Breast epithelium (tissue), 3 donors: ENCODE results near the gene MFSD6L.

ENCODE experiments used
- POLR2A ChIP-seq: fragments of 450-650 bp; IDR thresholded peaks from one replicate; pipeline ENCODE4 v1.6.1; 2016; ENCODE audit warnings: antibody characterized with exemption, mild to moderate bottlenecking, moderate library complexity
- TF ChIP-seq, protein P1 (sequence below), 3 donors: fragments of 450-650 bp; IDR thresholded peaks; one replicate each; pipeline ENCODE4 v1.5.1; 2016 to 2017; ENCODE audit warnings: antibody characterized with exemption in 3 of 3, mild to moderate bottlenecking in 3 of 3, moderate library complexity in 3 of 3

DNA sequence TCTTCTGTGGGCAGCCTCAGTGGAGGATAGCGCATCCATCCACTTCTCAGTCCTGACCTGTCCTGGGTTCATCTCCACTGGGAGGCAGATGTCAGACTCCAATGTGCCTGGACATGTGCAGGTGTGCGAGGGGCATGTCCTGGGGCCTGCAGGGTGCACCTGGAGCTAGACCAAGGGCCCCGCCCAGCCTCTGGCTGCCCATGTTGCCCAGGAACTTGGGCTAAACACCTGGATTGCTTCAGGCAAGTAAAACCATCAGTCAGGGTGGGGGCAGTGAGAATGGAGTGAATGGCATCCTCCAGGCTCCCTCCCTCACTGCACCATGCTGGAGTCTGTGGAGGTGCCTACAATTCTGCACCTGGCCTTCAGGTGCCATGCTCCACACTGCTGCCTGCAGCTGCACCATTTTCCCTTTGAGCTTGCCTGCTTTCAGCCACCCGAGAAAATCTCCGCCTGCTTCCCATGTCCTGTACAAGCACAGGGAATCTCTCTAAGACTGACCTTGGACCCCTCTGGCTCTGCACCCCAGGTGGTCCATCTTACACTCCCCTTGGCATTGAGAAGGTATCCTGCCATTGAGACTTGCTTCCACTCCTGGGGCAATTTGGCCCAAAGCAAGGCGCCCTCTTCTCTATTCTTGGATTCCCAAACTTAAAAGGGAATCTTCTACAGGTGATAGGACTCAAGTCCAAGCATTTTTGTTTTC, 2.1 kb upstream of the MFSD6L start:
- TF ChIP-seq POLR2A, result no peak
- TF ChIP-seq, protein P1, sequence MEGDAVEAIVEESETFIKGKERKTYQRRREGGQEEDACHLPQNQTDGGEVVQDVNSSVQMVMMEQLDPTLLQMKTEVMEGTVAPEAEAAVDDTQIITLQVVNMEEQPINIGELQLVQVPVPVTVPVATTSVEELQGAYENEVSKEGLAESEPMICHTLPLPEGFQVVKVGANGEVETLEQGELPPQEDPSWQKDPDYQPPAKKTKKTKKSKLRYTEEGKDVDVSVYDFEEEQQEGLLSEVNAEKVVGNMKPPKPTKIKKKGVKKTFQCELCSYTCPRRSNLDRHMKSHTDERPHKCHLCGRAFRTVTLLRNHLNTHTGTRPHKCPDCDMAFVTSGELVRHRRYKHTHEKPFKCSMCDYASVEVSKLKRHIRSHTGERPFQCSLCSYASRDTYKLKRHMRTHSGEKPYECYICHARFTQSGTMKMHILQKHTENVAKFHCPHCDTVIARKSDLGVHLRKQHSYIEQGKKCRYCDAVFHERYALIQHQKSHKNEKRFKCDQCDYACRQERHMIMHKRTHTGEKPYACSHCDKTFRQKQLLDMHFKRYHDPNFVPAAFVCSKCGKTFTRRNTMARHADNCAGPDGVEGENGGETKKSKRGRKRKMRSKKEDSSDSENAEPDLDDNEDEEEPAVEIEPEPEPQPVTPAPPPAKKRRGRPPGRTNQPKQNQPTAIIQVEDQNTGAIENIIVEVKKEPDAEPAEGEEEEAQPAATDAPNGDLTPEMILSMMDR (IDR thresholded peaks at IDR 0.05), result no peak
